ENCODE results near the gene GABARAP. TPM values are rescaled to one million over a fixed set of nuclear protein-coding genes. Genes with fewer than 3 reads are reported as not detected.

GABARAP gene
- total RNA-seq, 1 experiment from 2014 or later, result 226 TPM

GRCh38 chr17:7219229-7219811 is 22.9 kb downstream of the GABARAP start:
- Mint-ChIP-seq H3K9me3 (ENCODE audit: unreplicated experiment) (no peaks in the 10 kb centered on the region), H3K4me1 (ENCODE audit: insufficient read depth, unreplicated experiment) (peaks cover 44% of the 10 kb centered on the region), H3K27ac (ENCODE audit: low read depth, unreplicated experiment) (peak overlapping the region; percentile 96), H3K4me3 (ENCODE audit: unreplicated experiment) (peak overlapping the region; percentile 86), H3K27me3 (ENCODE audit: insufficient read depth, unreplicated experiment) (no peaks in the 10 kb centered on the region), H3K36me3 (ENCODE audit: insufficient read depth, unreplicated experiment) (peaks cover 55% of the 10 kb centered on the region)
- no TSS peak for BruUV-seq (replicated peaks)
- DNase-seq (ENCODE audit: unreplicated experiment), result no peak
- ChIA-PET CTCF (interaction anchor here (1.1 to 2.0 kb wide), 2 partner anchors 15 to 82 kb away, joined by 4 to 9 read pairs; partner anchors contain the start of gene DVL2), POLR2A (interaction anchor here (0.7 to 9.0 kb wide), 14 partner anchors 9 to 467 kb away, joined by 3 to 278 read pairs (median 6); partner anchors contain the start of genes DVL2, GABARAP, NEURL4 and PHF23)
- TF ChIP-seq CTCF (IDR thresholded peaks at IDR 0.05; ENCODE audit: unreplicated experiment), result no peak
- intact Hi-C loops (cut with micrococcal nuclease), result no loop called here

GRCh38 chr17:7218758-7219157 is 23.5 kb downstream of the GABARAP start:
- peak overlapping the region; percentile 96 for H3K27ac Mint-ChIP-seq (ENCODE audit: low read depth, unreplicated experiment)
- CTCF ChIA-PET, result interaction anchor here (1.1 kb wide), 1 partner anchor 82 kb away, joined by 4 read pairs; no protein-coding TSS in a partner anchor
- POLR2A ChIA-PET, result interaction anchor here (0.7 to 9.0 kb wide), 6 partner anchors 9 to 182 kb away, joined by 3 to 278 read pairs (median 6); partner anchors contain the start of genes DVL2, GABARAP, PHF23 and SLC16A13
- no TSS peak for BruUV-seq (replicated peaks)
- H3K9me3 Mint-ChIP-seq (ENCODE audit: unreplicated experiment), result no peaks in the 10 kb centered on the region
- no peaks in the 10 kb centered on the region for H3K27me3 Mint-ChIP-seq (ENCODE audit: insufficient read depth, unreplicated experiment)
- peak overlapping the region; percentile 86 for H3K4me3 Mint-ChIP-seq (ENCODE audit: unreplicated experiment)
- no peak for DNase-seq (ENCODE audit: unreplicated experiment)
- intact Hi-C loops (cut with micrococcal nuclease), result no loop called here
- peaks cover 55% of the 10 kb centered on the region for H3K36me3 Mint-ChIP-seq (ENCODE audit: insufficient read depth, unreplicated experiment)
- no peak for TF ChIP-seq CTCF (IDR thresholded peaks at IDR 0.05; ENCODE audit: unreplicated experiment)
- peaks cover 49% of the 10 kb centered on the region for H3K4me1 Mint-ChIP-seq (ENCODE audit: insufficient read depth, unreplicated experiment)

GRCh38 chr17:7218166-7218565 is 24.1 kb downstream of the GABARAP start:
- no peak for TF ChIP-seq CTCF (IDR thresholded peaks at IDR 0.05; ENCODE audit: unreplicated experiment)
- no peaks in the 10 kb centered on the region for H3K27me3 Mint-ChIP-seq (ENCODE audit: insufficient read depth, unreplicated experiment)
- H3K9me3 Mint-ChIP-seq (ENCODE audit: unreplicated experiment), result no peaks in the 10 kb centered on the region
- POLR2A ChIA-PET, result interaction anchor here (9.0 kb wide), 1 partner anchor 19 kb away, joined by 278 read pairs; the partner anchor contains the start of genes DVL2, GABARAP and PHF23
- H3K27ac Mint-ChIP-seq (ENCODE audit: low read depth, unreplicated experiment), result peak overlapping the region; percentile 96
- H3K4me1 Mint-ChIP-seq (ENCODE audit: insufficient read depth, unreplicated experiment), result peaks cover 49% of the 10 kb centered on the region
- BruUV-seq (replicated peaks), result no TSS peak
- CTCF ChIA-PET, result interaction anchor here (0.6 to 1.1 kb wide), 2 partner anchors 81 to 167 kb away, joined by 3 to 4 read pairs; no protein-coding TSS in a partner anchor
- intact Hi-C loops (cut with micrococcal nuclease), result no loop called here
- no peak for DNase-seq (ENCODE audit: unreplicated experiment)
- H3K36me3 Mint-ChIP-seq (ENCODE audit: insufficient read depth, unreplicated experiment), result peaks cover 49% of the 10 kb centered on the region
- peak overlapping the region; percentile 86 for H3K4me3 Mint-ChIP-seq (ENCODE audit: unreplicated experiment)

GRCh38 chr17:7217113-7217987 is 24.9 kb downstream of the GABARAP start:
- Mint-ChIP-seq H3K36me3 (ENCODE audit: insufficient read depth, unreplicated experiment) (peaks cover 41% of the 10 kb centered on the region), H3K4me3 (ENCODE audit: unreplicated experiment) (peak overlapping the region; percentile 28), H3K27me3 (ENCODE audit: insufficient read depth, unreplicated experiment) (no peaks in the 10 kb centered on the region), H3K27ac (ENCODE audit: low read depth, unreplicated experiment) (no peak overlapping the region), H3K9me3 (ENCODE audit: unreplicated experiment) (no peaks in the 10 kb centered on the region), H3K4me1 (ENCODE audit: insufficient read depth, unreplicated experiment) (peaks cover 49% of the 10 kb centered on the region)
- intact Hi-C loops (cut with micrococcal nuclease), result no loop called here
- ChIA-PET CTCF (interaction anchor here (0.6 kb wide), 1 partner anchor 166 kb away, joined by 3 read pairs; no protein-coding TSS in a partner anchor), POLR2A (interaction anchor here (9.0 kb wide), 1 partner anchor 19 kb away, joined by 278 read pairs; the partner anchor contains the start of genes DVL2, GABARAP and PHF23)
- no peak for TF ChIP-seq CTCF (IDR thresholded peaks at IDR 0.05; ENCODE audit: unreplicated experiment)
- BruUV-seq (replicated peaks), result no TSS peak
- DNase-seq (ENCODE audit: unreplicated experiment), result peak; percentile 43
